HCT116 (cell line): ENCODE data around the gene SRGAP3. TPM values are rescaled to one million over a fixed set of nuclear protein-coding genes. Genes with fewer than 3 reads are reported as not detected.
"Not testable (repeated sequence)": the region's sequence is repeated elsewhere in the genome, so short reads cannot be mapped to it uniquely, and the experiment has no call there.

Source experiments
- ATAC-seq: fragments of 200-7000 bp; cut with Tn5 transposase; 2 replicates; pipeline ENCODE4 v1.9.1; 2020; ENCODE audit warnings: mild to moderate bottlenecking, moderate library complexity
- BruUV-seq: library from RNA; stranded (reverse); fragments of 400-500 nt; replicated peaks from 2 replicates; lab custom pipeline; 2021; lab: Mats Ljungman, UMichigan
- CTCF ChIA-PET: fragments of 300-600 bp; sonication (Branson Sonifier 250); formaldehyde crosslinking; loops from one replicate; lab custom pipeline; 2021; ENCODE audit warnings: antibody characterized with exemption; lab: Charles Lee
- POLR2A ChIA-PET: fragments of 300-600, 350-600 bp; sonication (Branson Sonifier 250); formaldehyde crosslinking; loops from one replicate; lab custom pipeline; 2021; ENCODE audit warnings: antibody characterized with exemption; lab: Charles Lee
- RAD21 ChIA-PET, 2 experiments: fragments of 300-600 bp; sonication (Branson Sonifier 250); formaldehyde crosslinking; loops; one replicate each; lab custom pipeline; 2023; ENCODE audit warnings: low total read pairs in 2 of 2; ENCODE audit not compliant: uncharacterized antibody in 2 of 2, unreplicated experiment in 2 of 2, low non-redundant PET in 1 of 2; lab: Charles Lee
- DNase-seq: peaks from one replicate; pipeline ENCODE4 v3.0.0-alpha.2; 2010; ENCODE audit warnings: low read depth, low spot score
- H2AFZ ChIP-seq: fragments of 200-600 bp; shearing (Covaris generic), sonication (generic); 2 replicates; pipeline ENCODE4 v1.6.1; 2017; ENCODE audit warnings: low read depth, mixed run types, mixed read lengths, antibody characterized with exemption, low read length; ENCODE audit not compliant: poor library complexity, severe bottlenecking
- H3K27ac ChIP-seq: 2 replicates; pipeline ENCODE4 v1.5.1; 2012; ENCODE audit warnings: low read depth, low read length
- H3K27me3 ChIP-seq: fragments of 200-600 bp; sonication (generic); 2 replicates; pipeline ENCODE4 v1.6.1; 2016; ENCODE audit warnings: mixed run types, low read length, mixed read lengths; ENCODE audit not compliant: insufficient read depth
- H3K36me3 ChIP-seq, 2 experiments: fragments of 200-500 bp in 1 of 2; fragments of 200-600 bp in 1 of 2; sonication (Bioruptor generic) in 1 of 2; sonication (generic) in 1 of 2; 2 replicates each; pipeline versions ENCODE4 v1.5.1 to v1.6.1; 2014 to 2016; ENCODE audit warnings: low read length in 2 of 2, inconsistent platforms in 1 of 2, mixed read lengths in 1 of 2, mixed run types in 1 of 2; ENCODE audit not compliant: insufficient read depth in 2 of 2, control insufficient read depth in 1 of 2
- H3K4me1 ChIP-seq, 2 experiments: fragments of 200-600 bp in 1 of 2; sonication (generic) in 1 of 2; 2 replicates each; pipeline versions ENCODE4 v1.5.1 to v1.6.1; 2012 to 2017; ENCODE audit warnings: low read length in 2 of 2, inconsistent platforms in 1 of 2, mild to moderate bottlenecking in 1 of 2, mixed read lengths in 1 of 2, mixed run types in 1 of 2, moderate library complexity in 1 of 2; ENCODE audit not compliant: insufficient read depth in 2 of 2, control insufficient read depth in 1 of 2
- H3K4me2 ChIP-seq: fragments of 200-600 bp; sonication (generic); 2 replicates; pipeline ENCODE4 v1.6.1; 2017; ENCODE audit warnings: mixed run types, low read length, mixed read lengths
- H3K4me3 ChIP-seq, 2 experiments: fragments of 200-600 bp in 1 of 2; sonication (generic) in 1 of 2; replicated peaks in 1 of 2; 2 replicates each; pipeline ENCODE4 v1.5.1; 2011 to 2016; ENCODE audit warnings: low read length in 2 of 2, control low read depth in 1 of 2, low read depth in 1 of 2, mild to moderate bottlenecking in 1 of 2, mixed read lengths in 1 of 2, mixed run types in 1 of 2
- H3K79me2 ChIP-seq: fragments of 200-600 bp; sonication (generic); 2 replicates; pipeline ENCODE4 v1.6.1; 2017; ENCODE audit warnings: mild to moderate bottlenecking, mixed run types, low read length, moderate library complexity, mixed read lengths; ENCODE audit not compliant: insufficient read depth
- H3K9ac ChIP-seq: fragments of 200-600 bp; sonication (generic); 2 replicates; pipeline ENCODE4 v1.6.1; 2016; ENCODE audit warnings: low read length, mixed read lengths
- H3K9me2 ChIP-seq: fragments of 200-600 bp; sonication (generic), shearing (Covaris generic); 2 replicates; pipeline ENCODE4 v1.6.1; 2017; ENCODE audit warnings: mixed run types, mild to moderate bottlenecking, moderate library complexity; ENCODE audit not compliant: insufficient read depth
- H3K9me3 ChIP-seq, 2 experiments: fragments of 200-500 bp in 1 of 2; fragments of 200-600 bp in 1 of 2; sonication (Bioruptor generic) in 1 of 2; sonication (generic) in 1 of 2; 2 replicates each; pipeline ENCODE4 v1.6.1; 2014 to 2017; ENCODE audit warnings: low read length in 2 of 2, mixed read lengths in 2 of 2, inconsistent platforms in 1 of 2, low read depth in 1 of 2, mild to moderate bottlenecking in 1 of 2, mixed run types in 1 of 2, moderate library complexity in 1 of 2; ENCODE audit not compliant: control insufficient read depth in 1 of 2, insufficient read depth in 1 of 2
- H4K20me1 ChIP-seq: fragments of 200-600 bp; sonication (generic), shearing (Covaris generic); 2 replicates; pipeline ENCODE4 v1.6.1; 2017; ENCODE audit warnings: mixed run types, mild to moderate bottlenecking, moderate library complexity; ENCODE audit not compliant: insufficient read depth
- CTCF ChIP-seq, 3 experiments: fragments of 200-600 bp in 1 of 3; sonication (generic) in 1 of 3; IDR thresholded peaks in 2 of 3; conservative IDR thresholded peaks in 1 of 3; 2 replicates each; pipeline ENCODE4 v1.5.1; 2012 to 2017; ENCODE audit warnings: low read depth in 2 of 3, low read length in 2 of 3, antibody characterized with exemption in 1 of 3, borderline replicate concordance in 1 of 3, control low read depth in 1 of 3, mild to moderate bottlenecking in 1 of 3, mixed read lengths in 1 of 3, mixed run types in 1 of 3, moderate library complexity in 1 of 3; ENCODE audit not compliant: insufficient read depth in 1 of 3
- REST ChIP-seq: IDR thresholded peaks from 2 replicates; pipeline ENCODE4 v1.6.1; 2012; ENCODE audit warnings: low read depth
- SP1 ChIP-seq: IDR thresholded peaks from 2 replicates; pipeline ENCODE4 v1.6.1; 2012; ENCODE audit warnings: low read depth
- intact Hi-C: fragments of 100-400 bp; cut with micrococcal nuclease; formaldehyde crosslinking; loops from 2 replicates; pipeline ENCODE4 v1.10.0; 2022
- total RNA-seq: library from RNA; stranded (reverse); gene quantifications from one replicate; pipeline ENCODE4 v1.2.1, GENCODE V29; 2021; ENCODE audit not compliant: unreplicated experiment

Gene SRGAP3
- total RNA-seq, 1 experiment from 2014 or later, result 8.3 TPM

GRCh38 chr3:9085428-9085827 is 164.0 kb downstream of the SRGAP3 start:
- H3K27me3 ChIP-seq, ATAC-seq, H4K20me1 ChIP-seq, H3K27ac ChIP-seq, DNase-seq, POLR2A ChIA-PET, CTCF ChIA-PET, H3K9me3 ChIP-seq, intact Hi-C loops, H3K9ac ChIP-seq, H3K4me1 ChIP-seq, H3K36me3 ChIP-seq, H3K79me2 ChIP-seq, H3K9me2 ChIP-seq, BruUV-seq, H3K4me2 ChIP-seq, H2AFZ ChIP-seq, H3K4me3 ChIP-seq, RAD21 ChIA-PET: not testable (repeated sequence)

- DNase-seq (no peak), ATAC-seq (no peak)
- no peaks in the 10 kb centered on the region for H3K27me3 ChIP-seq
- TF ChIP-seq REST (no peak), CTCF (IDR thresholded peaks at IDR 0.05 in 2 of 3, conservative IDR thresholded peaks at IDR 0.05 in 1 of 3; ENCODE audit: borderline replicate concordance in 1 of 3, insufficient read depth in 1 of 3, low read depth in 2 of 3, low read length in 2 of 3) (no peak), SP1 (no peak)
- no peak overlapping the region for H3K4me2 ChIP-seq
- H3K36me3 ChIP-seq, result no peaks in the 10 kb centered on the region
- ChIA-PET POLR2A (no interaction called here), RAD21 (no interaction called here), CTCF (no interaction called here)
- intact Hi-C loops, result no loop called here
- no peak overlapping the region for H3K9ac ChIP-seq
- H3K4me3 ChIP-seq, result no peak overlapping the region
- H2AFZ ChIP-seq, result no peak overlapping the region
- no peaks in the 10 kb centered on the region for H4K20me1 ChIP-seq
- no peaks in the 10 kb centered on the region for H3K9me2 ChIP-seq
- BruUV-seq, result no TSS peak
- no peaks in the 10 kb centered on the region for H3K9me3 ChIP-seq
- H3K79me2 ChIP-seq, result no peaks in the 10 kb centered on the region
- peaks cover 8 to 16% of the 10 kb centered on the region in 2 experiments; a peak in 2 of 4 replicates for H3K4me1 ChIP-seq
- no peak overlapping the region for H3K27ac ChIP-seq
Observed at GRCh38 chr3:9081184-9081818, 168.1 kb downstream of the SRGAP3 start.
